HG02943 (cell line): ENCODE results near the gene BCL2.
A peak's percentile ranks its signal among the peaks of the same experiment; 100 is the strongest.

Experiments
- ATAC-seq: cut with Tn5 transposase; IDR thresholded peaks from one replicate; pipeline ENCODE4 v1.9.1; 2021; ENCODE audit warnings: mild to moderate bottlenecking, low read depth, moderate library complexity; ENCODE audit not compliant: unreplicated experiment

BCL2 gene

DNA sequence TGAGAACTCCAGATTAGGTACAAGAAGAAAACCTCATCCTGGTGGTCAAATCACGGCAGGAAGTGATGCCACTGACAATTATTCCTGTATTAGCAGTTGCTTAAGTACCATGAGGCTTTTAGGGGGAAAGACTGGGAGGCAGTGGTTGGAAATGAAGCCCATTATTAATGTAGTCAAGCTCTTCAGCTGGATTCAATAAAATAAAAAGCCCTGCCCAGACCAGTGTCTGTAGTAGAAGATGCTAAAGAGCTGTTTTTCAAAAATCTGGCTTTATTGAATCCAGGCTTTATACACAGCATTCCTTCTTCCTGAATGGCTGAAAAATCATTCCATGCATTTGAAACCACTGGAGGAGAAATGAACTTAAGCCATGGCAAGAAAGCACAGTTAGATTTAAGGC lies 155.2 kb downstream of the BCL2 start:
- ATAC-seq: no peak

DNA sequence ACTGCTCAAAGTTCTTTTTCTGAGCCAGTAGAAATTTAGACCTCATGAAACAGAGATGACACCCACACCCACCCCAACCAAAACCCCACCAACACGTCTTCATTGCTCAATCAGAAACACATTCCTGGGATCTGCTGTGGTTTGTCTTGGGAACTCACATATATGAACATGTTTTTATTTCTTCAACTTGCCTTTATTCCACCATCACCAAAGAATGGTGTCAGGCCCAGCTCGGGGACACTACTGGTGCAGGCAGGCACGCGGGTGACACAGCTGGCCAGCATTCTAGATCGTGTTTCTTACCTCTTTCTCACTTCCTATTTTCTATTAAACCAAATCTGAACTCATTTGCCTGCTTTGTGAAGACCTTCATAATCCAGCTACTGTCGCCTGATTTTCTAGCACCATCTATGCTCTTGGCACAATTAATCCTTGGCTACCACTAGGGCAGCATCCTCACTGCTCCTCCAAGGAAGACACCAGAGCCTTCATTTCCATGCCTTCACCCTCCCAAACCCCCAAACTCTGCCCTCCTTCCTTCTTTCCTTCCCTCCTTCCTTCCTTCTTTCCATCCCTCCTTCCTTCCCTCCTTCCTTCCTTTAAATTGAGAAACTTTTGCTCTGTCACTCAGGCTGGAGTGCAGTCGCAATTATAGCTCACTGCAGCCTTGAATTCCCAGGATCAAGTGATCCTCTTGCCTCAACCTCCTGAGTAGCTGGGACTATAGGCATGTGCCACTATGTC lies 157.1 kb downstream of the BCL2 start:
- peak; percentile 34 for ATAC-seq

DNA sequence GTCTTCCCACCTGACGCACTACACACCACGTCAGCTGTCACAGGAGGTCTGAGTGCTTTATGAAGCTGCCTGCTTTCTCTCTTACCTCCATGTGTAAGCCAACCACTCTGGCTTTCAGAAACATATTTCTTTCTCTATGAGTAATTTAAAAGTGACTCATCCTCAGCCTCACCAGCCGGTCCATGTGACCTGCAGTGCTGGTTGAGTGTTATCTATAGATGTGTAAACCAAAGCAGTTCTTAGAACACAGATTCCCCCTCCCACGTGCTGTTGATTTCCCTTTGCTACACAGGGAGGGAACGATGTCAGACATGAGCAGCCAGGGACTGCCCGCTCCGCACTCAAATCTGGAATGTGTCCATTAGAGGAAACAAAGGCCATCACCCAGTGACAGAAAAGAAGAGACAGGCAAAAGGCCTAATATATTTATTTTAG lies 157.8 kb downstream of the BCL2 start:
- ATAC-seq: peak; percentile 44

DNA sequence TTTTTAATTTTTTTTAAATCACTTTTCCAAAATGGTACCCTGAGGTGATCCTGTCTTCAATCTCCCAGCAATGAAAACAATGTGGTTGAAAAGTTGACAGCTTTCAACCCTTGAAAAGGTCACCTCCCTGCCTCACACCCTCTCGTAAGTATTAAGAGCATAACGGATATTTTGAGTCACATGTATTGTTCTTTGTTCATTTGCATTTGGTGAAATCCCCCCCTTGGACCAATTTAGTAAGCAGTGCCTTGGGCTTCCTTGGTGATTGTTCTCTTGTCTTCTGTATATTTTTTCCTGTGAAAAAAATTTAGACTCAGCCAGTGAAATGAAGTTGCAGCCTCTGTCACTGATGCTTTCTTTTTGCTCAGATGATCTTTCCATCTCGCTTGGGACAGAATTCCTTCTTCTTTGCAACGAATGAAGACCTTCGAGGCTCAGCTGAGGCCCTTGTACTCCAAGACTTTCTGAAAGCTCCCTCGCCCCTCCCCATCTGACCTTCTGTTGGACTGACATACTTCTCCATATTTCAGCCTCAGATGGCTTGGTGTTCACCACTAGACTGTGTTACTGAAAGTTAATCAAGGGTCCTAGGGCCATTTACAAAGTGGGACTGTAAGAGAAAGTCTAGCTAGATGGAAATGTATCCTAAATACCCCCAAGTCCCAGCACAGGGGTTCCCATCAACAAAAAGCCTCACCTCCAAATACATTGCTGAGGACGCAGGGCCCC lies 158.4 kb downstream of the BCL2 start:
- no peak for ATAC-seq

DNA sequence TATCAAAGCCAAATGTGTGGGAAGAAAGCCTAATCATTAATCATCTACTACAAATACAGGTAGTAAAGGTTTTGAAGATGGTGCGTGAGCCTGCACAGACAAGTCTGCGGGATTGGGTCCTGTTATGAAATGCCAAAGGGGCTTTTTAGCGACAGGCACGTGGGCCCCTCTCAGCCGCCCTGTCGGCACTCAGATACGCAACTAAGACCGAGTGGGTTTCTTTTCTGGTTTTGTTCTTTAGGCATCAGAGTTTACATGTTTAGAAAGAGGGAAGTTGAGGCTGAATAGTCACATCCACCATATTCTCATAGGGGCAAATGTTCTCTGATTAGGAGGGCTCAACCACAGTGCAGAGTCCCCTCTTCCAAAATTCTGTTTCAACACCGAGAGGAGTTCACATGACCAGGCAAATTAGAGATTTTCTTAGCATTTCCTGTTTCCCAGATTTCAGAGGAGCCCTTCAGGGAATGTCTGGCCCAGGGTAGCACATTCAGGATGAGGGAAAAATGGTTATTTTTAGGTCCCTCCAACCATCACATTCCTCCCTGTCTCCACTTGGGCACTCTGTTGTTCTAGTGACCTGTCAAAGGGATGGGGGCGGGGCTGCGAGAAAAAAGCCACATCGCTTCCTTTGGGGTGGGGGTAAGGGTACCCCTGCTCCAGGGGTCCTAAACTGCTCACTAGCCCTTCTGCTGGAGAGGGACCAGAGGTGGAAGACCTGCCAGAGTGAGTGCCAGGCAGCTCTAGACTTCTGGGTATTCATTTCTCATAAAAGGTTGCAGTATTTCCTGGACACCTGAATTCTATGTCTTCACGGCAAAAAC lies 159.2 kb downstream of the BCL2 start:
- no peak for ATAC-seq

DNA sequence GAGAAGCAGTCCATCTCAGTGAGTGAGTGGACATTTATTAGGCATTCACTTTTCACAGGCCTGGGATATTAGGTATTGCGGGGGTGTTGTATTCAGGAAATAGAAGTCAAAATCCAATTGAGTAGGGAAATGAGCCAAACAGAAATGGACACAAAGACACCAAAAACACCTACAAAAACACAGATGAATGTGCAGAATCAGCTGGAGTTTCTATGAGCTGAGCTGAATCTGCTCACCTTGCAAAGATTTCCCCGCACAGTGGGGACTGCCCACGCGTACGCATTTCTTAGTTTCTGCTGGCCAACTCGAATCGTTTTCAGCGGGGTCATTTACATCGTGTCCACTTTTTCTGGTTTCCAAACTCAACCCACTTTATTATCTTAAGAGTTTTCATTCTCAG lies 160.0 kb downstream of the BCL2 start:
- ATAC-seq: no peak

DNA sequence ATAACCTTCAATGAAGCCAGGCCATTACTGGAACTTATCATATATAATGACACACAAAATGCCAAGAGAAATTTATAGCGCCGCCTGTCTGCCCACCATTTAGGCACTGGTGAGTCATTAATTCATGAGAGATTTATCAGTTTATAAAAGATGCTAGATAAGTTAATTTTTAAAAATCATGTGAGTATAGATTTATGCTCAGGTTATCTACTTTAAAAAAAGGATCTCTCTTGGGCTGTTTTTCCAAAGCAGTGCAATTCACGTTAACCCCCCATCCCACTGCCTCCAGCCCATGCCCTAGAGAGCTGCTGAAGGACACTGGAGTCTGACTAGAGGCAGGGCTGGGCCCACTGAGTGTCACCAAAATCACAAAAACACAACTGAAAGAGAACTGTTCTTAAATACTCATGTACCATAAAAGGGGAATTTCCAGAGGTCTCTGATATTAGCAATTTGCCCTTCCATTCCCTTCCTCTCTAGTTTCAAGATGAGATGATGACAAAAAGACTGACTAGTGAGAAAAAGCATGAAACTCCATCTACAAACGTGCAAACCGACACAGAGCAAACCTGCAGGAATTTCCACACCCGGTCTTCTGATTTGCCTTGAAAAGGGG lies 160.8 kb downstream of the BCL2 start:
- ATAC-seq: no peak

DNA sequence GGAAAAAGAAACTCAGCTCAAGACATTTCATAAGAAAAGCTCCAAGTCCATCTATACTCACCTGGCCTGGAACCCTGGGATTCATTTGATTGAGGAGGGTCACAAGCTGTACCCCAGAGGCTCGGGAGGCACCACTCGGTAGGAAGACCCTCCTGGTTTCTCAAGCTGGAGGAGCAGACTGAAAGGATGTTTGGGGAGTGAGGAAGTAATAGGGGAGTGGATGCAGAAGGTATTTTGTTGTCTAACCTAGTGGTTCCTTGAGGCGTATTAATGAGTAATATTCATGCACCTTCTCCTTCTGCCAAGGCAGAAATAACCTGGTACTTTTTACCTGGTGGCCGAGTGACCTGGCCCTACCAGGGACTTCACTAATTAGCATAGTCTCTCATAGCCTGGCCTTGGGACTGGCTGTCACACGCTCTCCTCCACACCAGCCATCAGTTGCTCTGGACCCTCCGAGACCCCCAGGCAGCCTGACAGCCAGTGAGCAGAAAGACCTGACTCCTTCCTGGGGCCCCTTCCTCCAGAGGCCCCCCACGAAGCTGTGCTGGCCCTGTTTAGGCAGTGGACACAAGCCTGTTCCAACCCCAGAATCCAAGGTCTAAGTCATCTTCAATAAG lies 161.4 kb downstream of the BCL2 start:
- no peak for ATAC-seq

DNA sequence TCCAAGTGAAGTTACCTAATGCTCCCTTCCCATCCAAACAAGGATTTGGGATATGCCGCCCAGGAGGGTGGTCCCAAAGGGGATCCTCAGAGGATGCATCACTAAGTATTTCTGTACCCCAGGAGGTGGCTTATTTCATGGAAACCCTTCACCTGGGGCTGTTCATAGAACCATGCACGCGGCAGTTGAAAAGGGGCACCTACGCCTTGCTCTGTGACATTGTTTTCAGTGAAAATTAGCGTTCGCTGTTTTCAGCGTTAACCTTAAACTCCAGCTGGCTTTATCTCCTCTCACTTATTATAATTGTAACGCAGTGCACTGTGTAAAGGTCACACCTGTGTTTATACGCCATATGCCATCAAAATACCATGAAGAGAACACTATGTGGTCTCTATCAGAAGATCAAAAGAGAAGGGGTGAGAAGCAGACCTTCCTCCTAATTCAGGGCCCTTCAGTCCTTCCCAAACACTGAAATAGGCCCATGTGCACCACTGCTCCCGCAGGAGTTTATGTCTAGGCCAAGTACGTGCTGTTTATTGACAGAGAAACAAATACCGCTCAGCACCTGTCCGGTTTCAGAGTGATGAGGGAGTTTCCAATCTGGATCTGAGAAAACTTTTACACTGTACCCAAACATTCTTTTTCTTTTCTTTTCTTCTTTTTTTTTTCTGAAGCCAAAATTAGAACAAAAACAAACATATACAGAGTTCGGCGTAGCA lies 162.1 kb downstream of the BCL2 start:
- ATAC-seq: peak; percentile 23

DNA sequence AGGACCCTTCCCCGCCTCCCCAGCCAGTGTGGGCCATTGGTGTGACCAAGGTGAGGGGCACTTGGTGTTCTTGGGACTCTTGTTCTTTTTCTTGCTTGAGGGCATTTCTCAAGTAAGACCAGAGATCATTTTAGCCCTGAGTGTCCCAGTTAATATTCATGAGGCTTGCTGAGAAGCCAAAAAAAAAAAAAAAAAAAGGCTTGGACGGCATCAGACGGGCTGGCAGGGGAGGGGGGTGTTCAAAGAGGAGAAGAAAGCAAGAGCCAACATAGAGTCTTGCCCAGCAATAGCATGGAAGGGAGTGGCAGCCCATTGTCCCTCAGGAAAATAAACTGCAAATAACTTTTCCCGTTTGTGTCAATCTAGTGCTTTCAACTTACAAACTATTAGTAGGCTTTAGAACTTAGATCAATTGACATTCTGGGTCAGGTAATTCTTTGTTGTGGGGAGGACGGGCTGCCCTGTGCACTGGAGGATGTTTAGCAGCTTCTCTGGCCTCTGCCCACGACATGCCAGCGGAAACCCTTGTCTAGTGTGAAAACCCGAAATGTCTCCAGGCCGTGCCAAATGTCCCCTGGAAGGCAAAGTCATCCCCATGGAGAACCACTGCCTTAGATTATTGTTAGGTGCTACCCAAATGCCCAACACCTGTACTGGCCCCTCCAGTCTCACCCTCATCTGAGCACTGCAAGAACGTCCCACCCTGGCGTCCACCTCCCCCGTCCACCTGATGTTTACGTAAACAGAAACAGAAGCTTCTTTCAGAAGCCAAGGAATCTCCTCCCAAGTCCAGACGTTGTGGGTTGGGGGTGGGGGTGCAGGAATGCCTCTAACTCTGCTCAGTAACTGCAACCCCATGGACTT lies 163.4 kb downstream of the BCL2 start:
- ATAC-seq: no peak

DNA sequence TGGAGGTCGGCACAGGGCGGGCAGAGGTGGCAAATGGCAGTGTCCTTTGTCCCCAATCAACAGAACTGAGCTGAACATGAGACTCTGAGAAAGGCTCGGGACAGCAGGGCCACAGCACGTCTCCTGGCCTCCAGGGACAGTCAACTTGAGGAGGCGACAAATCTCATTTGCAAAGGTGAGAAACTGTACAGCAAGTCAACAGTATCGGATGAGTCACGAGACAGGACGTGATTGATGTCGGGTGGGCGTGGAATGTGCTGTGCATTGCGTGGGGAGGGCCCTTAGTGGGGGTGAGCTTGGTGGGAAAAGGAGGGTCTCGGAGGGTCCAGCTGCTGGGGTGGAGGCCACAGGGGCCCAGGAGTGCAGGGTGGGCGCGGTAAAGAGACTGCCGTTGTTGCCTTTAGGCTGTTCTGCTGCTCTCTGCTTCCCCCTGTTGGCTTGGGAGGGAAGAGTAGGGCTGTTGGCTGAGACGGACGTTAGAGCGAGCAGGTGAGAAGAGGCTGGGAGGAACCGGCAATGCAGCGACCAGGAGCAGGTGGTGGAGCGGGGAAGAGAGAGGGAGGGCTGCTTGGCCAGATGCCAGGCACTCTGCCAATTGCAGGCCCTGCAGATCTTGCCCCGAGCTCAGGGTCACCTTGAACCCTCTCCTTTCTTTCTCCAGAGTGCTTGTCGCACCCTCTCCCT lies 164.3 kb downstream of the BCL2 start:
- peak; percentile 40 for ATAC-seq

DNA sequence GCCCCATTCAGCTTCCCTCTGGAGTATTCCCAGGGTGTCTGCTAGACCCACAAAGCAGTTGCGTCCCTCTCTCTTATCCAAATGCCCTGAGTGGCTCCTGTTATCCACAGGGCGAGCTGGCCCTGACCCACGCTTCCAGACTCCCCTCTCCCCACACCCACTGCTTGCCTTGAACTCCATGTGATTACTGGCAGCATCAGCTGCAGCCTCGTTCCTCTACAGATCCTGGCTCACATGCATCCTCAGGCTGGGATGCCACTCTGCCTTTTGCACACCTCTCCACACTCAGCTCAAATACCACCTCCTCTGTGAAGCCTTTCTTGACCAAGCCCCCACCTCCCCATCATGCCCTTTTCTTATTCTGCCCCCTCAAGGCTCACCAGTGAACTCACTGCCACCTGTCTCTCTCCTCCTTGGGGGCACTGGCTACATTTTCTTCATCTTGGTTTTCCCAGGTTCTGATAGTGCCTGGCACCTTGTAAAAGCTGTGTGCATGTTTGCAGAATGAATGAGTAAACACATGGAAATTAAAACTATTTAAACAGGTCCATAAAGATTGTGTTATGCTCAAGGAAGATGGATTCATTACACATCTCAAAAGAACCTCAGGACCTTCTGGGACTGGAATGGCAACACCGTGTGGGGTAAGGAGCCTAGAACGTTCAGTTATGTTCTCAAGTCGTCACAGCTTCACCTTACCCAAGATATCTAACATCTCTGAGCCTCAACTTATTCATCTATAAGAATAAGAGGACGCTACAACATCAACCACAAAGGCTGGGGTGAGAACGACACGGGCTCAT lies 165.0 kb downstream of the BCL2 start:
- no peak for ATAC-seq

DNA sequence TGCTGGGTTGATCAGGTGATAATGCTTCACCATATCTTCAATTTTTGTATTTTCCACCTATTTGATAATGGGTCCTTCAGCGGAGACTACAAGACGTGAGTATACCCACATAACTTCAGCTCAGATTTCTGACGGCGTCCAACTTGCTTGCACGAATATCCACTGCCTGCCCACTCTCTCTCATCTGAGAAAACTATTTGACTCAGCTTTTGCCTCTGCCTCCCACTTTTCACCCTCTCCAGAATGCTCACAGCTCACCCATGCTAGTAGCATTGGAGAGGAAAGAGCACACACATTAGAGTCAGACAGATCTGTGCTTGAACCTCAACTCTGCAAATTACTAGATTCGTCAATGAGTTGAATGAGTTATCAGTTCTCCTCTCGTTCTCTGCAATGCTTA lies 166.8 kb downstream of the BCL2 start:
- ATAC-seq: no peak

DNA sequence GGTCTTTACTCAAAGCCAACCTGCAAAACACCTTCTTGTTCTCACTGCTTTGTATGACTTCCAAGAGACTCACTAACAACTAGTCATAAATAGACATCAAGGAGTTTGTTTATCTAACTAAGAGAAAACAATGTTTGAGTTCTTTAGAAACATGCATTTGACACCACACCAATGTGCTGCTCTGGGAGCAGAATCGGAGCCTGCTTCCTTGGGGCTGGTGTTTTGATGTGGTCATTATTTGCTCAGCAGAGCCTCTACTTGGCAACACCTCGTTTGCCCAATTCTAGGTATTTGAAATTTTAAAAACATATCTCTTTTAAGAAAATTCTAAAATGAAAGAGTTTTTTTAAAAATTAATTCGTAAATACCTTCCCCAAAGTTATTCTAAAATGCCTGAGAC lies 167.5 kb downstream of the BCL2 start:
- ATAC-seq: no peak

DNA sequence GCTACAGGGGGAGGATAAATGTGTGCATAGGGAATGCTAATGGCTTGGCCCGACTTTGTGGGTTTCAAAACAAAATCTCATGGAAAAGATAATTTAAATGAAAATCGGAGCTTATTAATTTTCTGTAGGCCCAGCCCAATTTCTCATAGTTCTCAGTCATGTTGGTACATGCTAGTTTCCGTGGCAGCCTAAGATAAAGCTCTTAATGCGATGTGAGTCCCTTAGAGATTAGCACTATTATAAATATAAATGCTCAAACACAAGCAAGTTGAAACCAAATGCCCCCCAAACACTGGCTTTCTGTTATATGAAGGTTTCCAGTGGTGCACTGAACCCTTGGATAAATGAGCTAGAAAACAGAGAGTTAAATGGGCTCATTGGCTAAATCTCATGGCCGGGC lies 168.0 kb downstream of the BCL2 start:
- no peak for ATAC-seq

DNA sequence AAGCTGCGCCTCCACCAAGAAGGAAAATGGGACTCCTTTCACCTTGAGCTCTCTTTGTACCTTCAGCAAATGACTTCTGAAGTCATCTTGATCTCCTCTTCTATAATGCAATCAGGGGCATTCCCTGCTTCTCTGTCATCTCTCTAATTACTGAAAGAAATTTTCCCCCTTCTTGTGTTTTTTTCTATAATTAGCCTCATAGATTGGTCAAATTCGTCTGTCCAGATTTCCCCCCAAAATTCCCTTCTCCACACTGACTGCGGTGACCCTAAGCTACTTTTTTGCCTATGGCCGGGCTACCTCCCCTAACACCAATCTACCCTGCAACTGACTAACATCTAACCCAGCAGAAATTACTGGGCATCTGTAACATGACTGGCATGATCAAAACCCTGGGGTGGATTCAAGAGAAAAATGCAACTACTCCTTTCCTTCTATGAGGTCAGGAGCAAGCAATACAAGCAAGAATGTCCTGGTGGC lies 168.6 kb downstream of the BCL2 start:
- no peak for ATAC-seq

DNA sequence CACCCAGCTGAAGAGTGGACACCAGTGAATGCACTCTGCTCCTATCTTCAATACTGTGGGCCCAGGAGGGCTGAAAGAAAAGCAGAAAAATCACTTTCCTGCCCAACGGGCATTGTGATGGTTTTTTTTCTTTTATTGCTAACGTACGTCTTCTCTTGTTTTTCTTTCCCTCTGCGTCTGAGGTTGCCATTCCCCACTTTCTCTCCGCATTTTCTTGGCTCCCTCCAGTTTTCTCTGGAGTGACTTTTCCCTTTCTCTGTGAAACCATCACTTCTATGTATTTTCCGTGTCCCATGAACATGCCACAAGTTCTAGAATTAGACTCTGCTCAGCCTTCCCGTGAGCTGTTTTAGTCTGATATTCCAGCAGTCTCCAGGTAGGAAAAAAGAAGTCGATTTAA lies 169.2 kb downstream of the BCL2 start:
- no peak for ATAC-seq

DNA sequence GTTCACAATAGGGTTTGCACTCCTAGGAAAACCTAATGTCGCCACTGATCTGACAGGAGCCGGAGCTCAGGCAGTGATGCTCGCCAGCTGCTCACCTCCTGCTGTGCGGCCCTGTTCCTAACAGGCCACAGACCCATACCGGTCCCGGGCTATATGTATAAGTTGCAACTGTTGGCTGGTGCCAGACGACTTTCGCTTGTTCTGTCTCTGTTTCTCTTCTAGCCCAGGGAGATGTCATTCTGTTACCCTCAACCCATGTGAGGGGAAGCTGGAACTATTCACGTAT lies 170.3 kb downstream of the BCL2 start:
- ATAC-seq: no peak
